ENCODE measurements around the gene ITGA6. TPM values are rescaled to one million over a fixed set of nuclear protein-coding genes. Genes with fewer than 3 reads are reported as not detected.
A peak's percentile ranks its signal among the peaks of the same experiment; 100 is the strongest.

Gene ITGA6
- total RNA-seq, 1 experiment from 2014 or later, result 27.8 TPM

GRCh38 chr2:172442072-172442895, 14.9 kb downstream of the ITGA6 start:
- H3K36me3 Mint-ChIP-seq (ENCODE audit: insufficient read depth, unreplicated experiment), result peaks cover 6% of the 10 kb centered on the region
- peak; percentile 76 to 89 for DNase-seq
- ChIA-PET POLR2A (interaction anchor here (0.8 to 2.2 kb wide), 2 partner anchors 15 to 19 kb away, joined by 3 to 16 read pairs; partner anchors contain the start of gene ITGA6), CTCF (interaction anchor here (0.8 to 5.3 kb wide), 4 partner anchors 14 to 42 kb away, joined by 3 to 28 read pairs (median 8); partner anchors contain the start of gene ITGA6)
- Histone ChIP-seq H3K27me3 (replicated peaks; ENCODE audit: control insufficient read depth, insufficient read depth, low read length) (no peaks in the 10 kb centered on the region), H3K4me1 (peaks cover 63% of the 10 kb centered on the region), H3K36me3 (ENCODE audit: control insufficient read depth, insufficient read depth, low read length) (no peaks in the 10 kb centered on the region), H3K4me3 (ENCODE audit: low read depth, low read length) (no peak overlapping the region), H3K9me3 (no peaks in the 10 kb centered on the region)
- H3K27me3 Mint-ChIP-seq (ENCODE audit: insufficient read depth, unreplicated experiment), result no peaks in the 10 kb centered on the region
- TF ChIP-seq CTCF (IDR thresholded peaks at IDR 0.05; ENCODE audit: insufficient read depth in 1 of 2, low read depth in 1 of 2, low read length in 1 of 2, severe bottlenecking in 1 of 2, unreplicated experiment in 1 of 2), result no peak
- H3K27ac Mint-ChIP-seq (ENCODE audit: unreplicated experiment), result peak overlapping the region; percentile 89
- no peaks in the 10 kb centered on the region for H3K9me3 Mint-ChIP-seq (ENCODE audit: unreplicated experiment)
- H3K4me1 Mint-ChIP-seq (ENCODE audit: low read depth, unreplicated experiment), result peaks cover 37% of the 10 kb centered on the region
- H3K4me3 Mint-ChIP-seq (ENCODE audit: unreplicated experiment), result peak overlapping the region; percentile 55
- TSS peak; percentile 40 for BruUV-seq (replicated peaks)
- intact Hi-C loops (cut with micrococcal nuclease; ENCODE audit: unreplicated experiment), result no loop called here

- H3K9me3 ChIP-seq, result no peaks in the 10 kb centered on the region
- peaks cover 12% of the 10 kb centered on the region for H3K36me3 Mint-ChIP-seq (ENCODE audit: insufficient read depth, unreplicated experiment)
- TF ChIP-seq CTCF (IDR thresholded peaks at IDR 0.05; ENCODE audit: insufficient read depth in 1 of 2, low read depth in 1 of 2, low read length in 1 of 2, severe bottlenecking in 1 of 2, unreplicated experiment in 1 of 2), result no peak
- ChIA-PET CTCF (interaction anchor here (1.0 kb wide), 1 partner anchor 10 kb away, joined by 3 read pairs; no protein-coding TSS in a partner anchor), POLR2A (no interaction called here)
- H3K27ac Mint-ChIP-seq (ENCODE audit: unreplicated experiment), result no peak overlapping the region
- no peak overlapping the region for H3K4me3 ChIP-seq (ENCODE audit: low read depth, low read length)
- no peak for DNase-seq
- no peaks in the 10 kb centered on the region for H3K9me3 Mint-ChIP-seq (ENCODE audit: unreplicated experiment)
- peaks cover 48% of the 10 kb centered on the region for H3K4me1 Mint-ChIP-seq (ENCODE audit: low read depth, unreplicated experiment)
- intact Hi-C loops (cut with micrococcal nuclease; ENCODE audit: unreplicated experiment), result no loop called here
- BruUV-seq (replicated peaks), result no TSS peak
- H3K4me1 ChIP-seq, result peaks cover 35% of the 10 kb centered on the region
- H3K27me3 ChIP-seq (replicated peaks; ENCODE audit: control insufficient read depth, insufficient read depth, low read length), result no peaks in the 10 kb centered on the region
- no peak overlapping the region for H3K4me3 Mint-ChIP-seq (ENCODE audit: unreplicated experiment)
- H3K27me3 Mint-ChIP-seq (ENCODE audit: insufficient read depth, unreplicated experiment), result no peaks in the 10 kb centered on the region
- no peaks in the 10 kb centered on the region for H3K36me3 ChIP-seq (ENCODE audit: control insufficient read depth, insufficient read depth, low read length)
Measured at GRCh38 chr2:172445851-172446250, 18.5 kb downstream of the ITGA6 start.

- peaks cover 52% of the 10 kb centered on the region for H3K4me1 Mint-ChIP-seq (ENCODE audit: low read depth, unreplicated experiment)
- Histone ChIP-seq H3K27me3 (replicated peaks; ENCODE audit: control insufficient read depth, insufficient read depth, low read length) (no peaks in the 10 kb centered on the region), H3K36me3 (ENCODE audit: control insufficient read depth, insufficient read depth, low read length) (no peaks in the 10 kb centered on the region), H3K4me1 (peaks cover 27% of the 10 kb centered on the region), H3K4me3 (ENCODE audit: low read depth, low read length) (no peak overlapping the region), H3K9me3 (no peaks in the 10 kb centered on the region)
- TF ChIP-seq CTCF (IDR thresholded peaks at IDR 0.05; ENCODE audit: insufficient read depth in 1 of 2, low read depth in 1 of 2, low read length in 1 of 2, severe bottlenecking in 1 of 2, unreplicated experiment in 1 of 2), result no peak
- intact Hi-C loops (cut with micrococcal nuclease; ENCODE audit: unreplicated experiment), result no loop called here
- no peak overlapping the region for H3K27ac Mint-ChIP-seq (ENCODE audit: unreplicated experiment)
- H3K27me3 Mint-ChIP-seq (ENCODE audit: insufficient read depth, unreplicated experiment), result no peaks in the 10 kb centered on the region
- H3K9me3 Mint-ChIP-seq (ENCODE audit: unreplicated experiment), result no peaks in the 10 kb centered on the region
- no TSS peak for BruUV-seq (replicated peaks)
- CTCF ChIA-PET, result interaction anchor here (1.0 kb wide), 1 partner anchor 10 kb away, joined by 3 read pairs; no protein-coding TSS in a partner anchor
- H3K4me3 Mint-ChIP-seq (ENCODE audit: unreplicated experiment), result no peak overlapping the region
- peaks cover 12% of the 10 kb centered on the region for H3K36me3 Mint-ChIP-seq (ENCODE audit: insufficient read depth, unreplicated experiment)
- no peak for DNase-seq
- POLR2A ChIA-PET, result no interaction called here
Measured at GRCh38 chr2:172446474-172447063, 19.2 kb downstream of the ITGA6 start.
